Measurements from ENCODE around the gene SDHAF4. TPM values are rescaled to one million over a fixed set of nuclear protein-coding genes. Genes with fewer than 3 reads are reported as not detected.

The SDHAF4 gene
- total RNA-seq, 2 experiments from 2014 or later, result 2.2 to 2.6 TPM

GRCh38 chr6:70636596-70636995 is 69.9 kb downstream of the SDHAF4 start:
- Histone ChIP-seq H3K27ac (ENCODE audit: low read depth in 1 of 2, low read length in 2 of 2) (no peak overlapping the region), H3K27me3 (ENCODE audit: control insufficient read depth in 1 of 2, insufficient read depth in 2 of 2, low read length in 2 of 2) (no peaks in the 10 kb centered on the region), H3K9me3 (ENCODE audit: control insufficient read depth in 1 of 2, insufficient read depth in 1 of 2, low read length in 2 of 2) (no peaks in the 10 kb centered on the region), H3K4me1 (ENCODE audit: insufficient read depth, low read length) (no peaks in the 10 kb centered on the region), H3K4me3 (ENCODE audit: low read length) (no peak overlapping the region), H3K36me3 (ENCODE audit: insufficient read depth, low read length) (no peaks in the 10 kb centered on the region)
- ATAC-seq (ENCODE audit: poor library complexity) (no peak), DNase-seq (no peak)
- Mint-ChIP-seq H3K4me3 (no peak overlapping the region), H3K27me3 (no peaks in the 10 kb centered on the region), H3K4me1 (ENCODE audit: low read depth) (no peaks in the 10 kb centered on the region), H3K36me3 (ENCODE audit: low read depth) (no peaks in the 10 kb centered on the region), H3K9me3 (no peaks in the 10 kb centered on the region), H3K27ac (no peak overlapping the region)
- intact Hi-C loops (cut with DNase I, micrococcal nuclease), result no loop called here
- POLR2A ChIA-PET, result no interaction called here
- CTCF ChIA-PET, result interaction anchor here (0.7 kb wide), 1 partner anchor 26 kb away, joined by 3 read pairs; no protein-coding TSS in a partner anchor
- no peak for TF ChIP-seq CTCF (IDR thresholded peaks at IDR 0.05)

DNA sequence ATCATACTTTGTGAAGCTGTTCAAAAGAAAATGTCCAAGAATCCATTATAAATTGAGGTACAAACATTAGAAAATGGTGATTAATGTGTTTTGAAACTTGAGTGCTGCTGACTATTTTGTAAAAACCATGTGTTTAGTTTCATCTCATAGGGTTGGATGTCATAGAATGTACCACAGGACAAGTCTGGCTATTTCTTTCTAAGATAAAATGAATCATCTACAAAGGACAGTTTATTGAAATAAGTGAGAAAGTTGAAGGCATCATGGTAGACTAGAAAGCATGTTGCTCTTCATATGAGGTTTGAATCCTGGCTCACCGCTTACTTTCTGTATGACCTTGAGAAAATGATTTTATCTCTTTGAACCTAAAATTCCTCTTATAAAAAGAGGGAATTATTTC is 71.7 kb downstream of the SDHAF4 start:
- Mint-ChIP-seq H3K27me3 (no peaks in the 10 kb centered on the region), H3K9me3 (no peaks in the 10 kb centered on the region), H3K36me3 (ENCODE audit: low read depth) (no peaks in the 10 kb centered on the region), H3K27ac (no peak overlapping the region), H3K4me3 (no peak overlapping the region), H3K4me1 (ENCODE audit: low read depth) (no peaks in the 10 kb centered on the region)
- CTCF ChIA-PET, result no interaction called here
- Histone ChIP-seq H3K4me1 (ENCODE audit: insufficient read depth, low read length) (no peaks in the 10 kb centered on the region), H3K9me3 (ENCODE audit: control insufficient read depth in 1 of 2, insufficient read depth in 1 of 2, low read length in 2 of 2) (no peaks in the 10 kb centered on the region), H3K27ac (ENCODE audit: low read depth in 1 of 2, low read length in 2 of 2) (no peak overlapping the region), H3K4me3 (ENCODE audit: low read length) (no peak overlapping the region), H3K27me3 (ENCODE audit: control insufficient read depth in 1 of 2, insufficient read depth in 2 of 2, low read length in 2 of 2) (no peaks in the 10 kb centered on the region), H3K36me3 (ENCODE audit: insufficient read depth, low read length) (no peaks in the 10 kb centered on the region)
- POLR2A ChIA-PET, result no interaction called here
- DNase-seq (no peak), ATAC-seq (ENCODE audit: poor library complexity) (no peak)
- TF ChIP-seq CTCF (IDR thresholded peaks at IDR 0.05), result no peak
- intact Hi-C loops (cut with DNase I, micrococcal nuclease), result no loop called here

Other genes with a start within 250 kb of the SDHAF4 start
- 1 to 10 TPM; 5.6 to 6.6 TPM for gene FAM135A, start 153.4 kb upstream of the SDHAF4 start, total RNA-seq
- 10 to 100 TPM; 20.0 to 22.5 TPM for gene SMAP1, start 101.0 kb downstream of the SDHAF4 start, total RNA-seq